GM19193 (cell line): Measurements from ENCODE around the gene SPEM3.
"Not testable (repeated sequence)": the region's sequence is repeated elsewhere in the genome, so short reads cannot be mapped to it uniquely, and the experiment has no call there.

Experiments used
- POLR2A ChIP-seq: IDR thresholded peaks from 4 replicates; pipeline ENCODE4 v1.6.1; 2011; ENCODE audit not compliant: insufficient read depth, insufficient read length; ENCODE audit errors: extremely low read depth

The SPEM3 gene

GRCh38 chr17:7481275-7481674 is 52.6 kb downstream of the SPEM3 start, which contains the start of gene SLC35G6:
Gene SLC35G6 (plus strand): TSS chr17:7481446. CDS start chr17:7481517, 71 bp downstream.
- TF ChIP-seq POLR2A = not testable (repeated sequence)
